GM18520 (cell line): ENCODE measurements around the gene SYCP1.
"Not testable (repeated sequence)": the region's sequence is repeated elsewhere in the genome, so short reads cannot be mapped to it uniquely, and the experiment has no call there.

Experiments used
- ATAC-seq: cut with Tn5 transposase; IDR thresholded peaks from one replicate; pipeline ENCODE4 v1.9.1; 2021; ENCODE audit not compliant: unreplicated experiment

Gene SYCP1

GRCh38 chr1:114854693-114855320, at the start of gene SYCP1:
Gene SYCP1 (plus strand): TSS chr1:114854863. CDS start chr1:114855465, 602 bp downstream.
- no peak for ATAC-seq

GRCh38 chr1:114819869-114820268, 34.8 kb upstream of the SYCP1 start:
- no peak for ATAC-seq

- no peak for ATAC-seq
Measured at GRCh38 chr1:114820392-114820791, 34.3 kb upstream of the SYCP1 start.

DNA sequence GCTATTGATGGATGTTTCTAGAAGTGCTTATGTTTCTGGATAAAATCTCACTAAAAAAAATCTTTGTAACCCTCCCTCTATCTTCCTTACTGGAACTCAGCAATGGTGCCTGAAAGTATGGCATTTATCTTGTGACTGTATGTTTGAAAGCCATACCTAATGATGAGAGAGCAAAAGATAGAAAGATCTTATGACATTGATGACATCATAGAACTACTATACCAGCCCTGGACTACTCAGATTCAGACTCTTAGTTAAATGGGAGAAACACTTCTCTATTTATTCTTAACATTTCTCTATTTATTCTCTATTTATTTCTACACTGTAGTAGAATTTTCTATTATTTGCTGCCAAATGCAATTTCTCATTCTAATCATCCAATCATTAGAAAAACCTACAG, 32.7 kb upstream of the SYCP1 start:
- no peak for ATAC-seq

DNA sequence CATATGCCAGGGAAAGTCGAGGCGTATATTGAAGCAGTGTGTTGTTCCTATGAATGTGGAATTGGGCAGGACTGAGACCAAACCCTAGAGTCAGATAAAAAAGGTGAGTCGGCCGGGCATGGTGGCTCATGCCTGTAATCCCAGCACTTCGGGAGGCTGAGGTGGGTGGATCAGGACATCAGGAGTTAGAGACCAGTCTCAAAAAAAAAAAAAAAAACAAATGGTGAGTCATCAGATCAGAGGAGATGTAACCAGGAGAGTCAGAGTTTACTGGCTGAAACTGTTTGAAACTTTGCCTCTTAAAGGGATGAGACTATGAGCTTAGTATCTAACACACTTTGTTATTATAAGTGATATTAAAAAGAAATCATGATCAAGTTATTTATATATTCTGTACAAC, 26.4 kb upstream of the SYCP1 start:
- ATAC-seq: no peak

DNA sequence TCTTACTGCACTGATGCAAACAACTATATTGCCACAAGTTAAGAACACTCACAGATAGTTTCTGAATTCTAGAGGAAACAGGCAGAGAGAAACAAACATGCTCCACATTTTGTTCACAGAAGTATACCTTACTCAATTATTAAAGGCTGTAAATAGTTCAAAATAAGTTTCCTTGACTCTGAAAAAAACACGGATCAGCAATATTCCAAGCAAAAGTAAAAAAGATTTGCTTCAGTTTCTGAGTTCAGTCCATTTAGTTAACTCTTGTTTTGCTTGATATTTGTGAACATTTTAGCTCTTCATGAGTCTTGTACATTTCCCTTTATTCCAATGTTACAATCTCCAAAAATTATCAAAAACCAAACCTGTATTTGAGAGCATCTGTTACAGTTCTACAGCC, 24.6 kb upstream of the SYCP1 start:
- ATAC-seq: not testable (repeated sequence)

DNA sequence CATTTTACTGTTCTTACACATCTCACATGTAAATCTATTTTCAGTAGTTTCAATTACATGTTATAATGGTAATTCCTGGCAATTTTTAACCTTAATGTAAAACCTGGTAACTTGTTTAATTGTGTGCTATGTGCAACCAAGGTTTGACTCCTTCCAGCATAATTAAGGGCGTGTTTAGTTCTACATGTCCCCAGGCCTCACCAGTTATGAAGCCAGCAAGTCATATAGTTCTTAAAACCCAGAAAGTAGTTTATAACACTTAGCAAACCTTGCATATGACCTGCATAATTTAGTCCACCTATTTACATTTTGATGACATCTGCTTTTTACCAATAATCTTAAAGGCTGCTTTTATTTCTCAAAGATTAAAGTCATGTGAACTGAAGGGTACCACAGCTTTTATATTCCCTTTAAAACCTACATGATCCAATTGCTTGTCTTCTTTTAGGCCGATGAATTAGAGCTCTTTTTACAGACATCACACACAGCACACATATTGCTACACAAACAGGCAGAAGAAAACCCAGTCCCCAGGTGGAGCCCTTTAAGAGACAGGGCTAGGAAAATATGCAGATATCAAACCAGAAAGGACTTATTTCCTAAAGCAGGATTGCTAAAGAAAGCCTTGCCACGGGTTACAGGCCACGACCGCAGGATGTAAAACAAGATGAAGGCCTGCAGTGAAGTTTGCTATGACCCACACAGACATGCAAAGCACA, 23.2 kb upstream of the SYCP1 start:
- no peak for ATAC-seq

- ATAC-seq: no peak
Measured at GRCh38 chr1:114832057-114832456, 22.6 kb upstream of the SYCP1 start.

GRCh38 chr1:114833421-114833820, 21.2 kb upstream of the SYCP1 start:
- no peak for ATAC-seq

DNA sequence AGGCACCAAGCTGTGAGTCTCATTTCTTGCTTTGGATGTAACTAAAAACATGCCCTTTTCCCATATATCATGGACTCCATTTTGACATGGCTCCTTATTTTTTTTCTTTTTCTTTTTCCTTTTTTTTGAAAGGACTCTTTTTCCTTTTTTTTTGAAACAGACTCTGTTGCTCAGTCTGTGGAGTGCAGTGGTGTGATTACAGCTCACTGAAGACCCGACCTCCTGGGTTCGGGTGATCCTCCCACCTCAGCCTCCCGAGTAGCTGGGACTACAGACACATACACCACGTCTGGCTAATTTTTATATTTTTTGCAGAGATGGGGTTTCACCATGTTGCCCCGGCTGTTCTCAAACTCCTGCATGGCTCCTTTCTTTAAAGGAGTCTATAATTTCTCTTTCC, 10.4 kb upstream of the SYCP1 start:
- ATAC-seq: no peak

GRCh38 chr1:114853584-114853983, 1.1 kb upstream of the SYCP1 start:
- no peak for ATAC-seq

DNA sequence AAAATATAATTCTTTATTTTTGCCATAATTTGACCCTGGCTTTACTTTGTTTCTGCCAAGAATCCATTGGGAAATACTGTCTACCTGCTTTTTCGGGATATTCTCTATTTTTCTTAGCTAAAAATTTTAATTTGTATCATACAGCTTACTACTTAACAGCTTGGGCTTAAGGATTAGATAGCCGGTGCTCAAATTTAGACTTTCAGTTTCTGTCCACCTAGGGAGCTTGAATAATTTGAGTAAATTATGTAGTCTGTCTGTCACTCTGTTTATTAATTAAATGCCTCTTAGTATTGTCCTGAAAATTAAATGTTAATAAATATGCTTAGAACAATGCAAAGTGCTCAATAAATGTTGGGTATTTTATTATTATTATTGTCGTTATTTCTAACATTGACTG, 6.7 kb downstream of the SYCP1 start:
- ATAC-seq: no peak

- ATAC-seq: no peak
Measured at GRCh38 chr1:114892194-114892918, 37.7 kb downstream of the SYCP1 start.

GRCh38 chr1:114896795-114897194, 42.1 kb downstream of the SYCP1 start:
- ATAC-seq: no peak

DNA sequence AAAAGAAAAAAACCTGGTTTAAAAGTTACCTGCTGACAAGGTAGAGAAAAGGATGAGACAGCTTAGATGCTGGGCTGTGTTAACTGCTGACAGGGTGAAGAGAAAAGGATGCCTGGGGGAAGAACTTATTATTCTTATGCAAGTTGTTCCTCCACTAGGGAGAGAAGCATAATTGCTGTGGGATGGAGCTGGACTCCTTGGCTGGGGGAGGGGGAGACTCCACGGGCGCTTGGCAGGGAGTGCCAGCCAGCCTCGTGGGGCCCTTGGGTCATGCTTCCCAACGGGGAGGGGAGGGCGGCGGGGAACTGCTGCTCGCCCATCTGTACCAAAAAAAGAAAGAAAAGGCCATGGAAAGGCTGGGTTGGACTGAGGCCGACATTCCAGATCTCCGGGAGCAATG, 47.2 kb downstream of the SYCP1 start:
- ATAC-seq: no peak

DNA sequence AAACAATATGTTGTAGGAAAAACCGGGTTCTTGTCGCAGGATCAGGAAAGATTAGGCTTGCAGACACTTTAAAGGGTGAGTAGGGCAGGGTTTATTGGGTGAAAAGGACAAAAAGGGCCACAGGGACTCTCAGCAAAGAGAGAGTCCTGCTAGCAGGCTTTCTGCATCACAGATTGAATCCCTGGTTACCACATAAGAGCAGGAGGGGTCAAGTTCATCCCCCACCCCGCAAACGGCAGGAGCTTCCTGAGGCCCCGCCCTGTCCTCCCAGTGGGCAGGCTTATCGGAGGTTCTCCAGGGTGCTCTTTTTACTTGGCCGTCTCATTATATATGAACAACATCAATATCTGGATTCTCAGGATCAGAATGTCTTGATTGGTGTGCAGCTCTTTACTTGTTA, 47.7 kb downstream of the SYCP1 start:
- no peak for ATAC-seq

- ATAC-seq: no peak
Measured at GRCh38 chr1:114903480-114903879, 48.8 kb downstream of the SYCP1 start.

DNA sequence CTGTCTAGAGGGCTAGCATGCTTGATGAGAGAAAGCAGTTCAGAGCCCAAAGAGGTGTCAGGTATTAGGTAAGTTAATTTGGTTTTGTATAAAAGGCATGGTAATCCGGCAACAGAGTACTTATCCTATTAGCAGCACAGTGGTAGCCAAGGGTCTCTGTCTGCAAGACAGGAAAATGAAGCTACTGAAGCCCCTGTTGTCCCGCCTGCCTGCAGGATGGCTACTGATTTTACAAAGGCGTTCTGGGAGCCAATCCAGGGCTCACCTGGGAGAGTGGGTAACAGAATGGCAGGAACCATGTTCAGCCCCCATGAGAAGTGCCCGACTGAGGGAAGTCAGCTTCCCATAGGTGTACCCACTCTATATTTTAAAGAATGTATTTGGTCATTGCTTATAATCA, 61.1 kb downstream of the SYCP1 start:
- not testable (repeated sequence) for ATAC-seq

DNA sequence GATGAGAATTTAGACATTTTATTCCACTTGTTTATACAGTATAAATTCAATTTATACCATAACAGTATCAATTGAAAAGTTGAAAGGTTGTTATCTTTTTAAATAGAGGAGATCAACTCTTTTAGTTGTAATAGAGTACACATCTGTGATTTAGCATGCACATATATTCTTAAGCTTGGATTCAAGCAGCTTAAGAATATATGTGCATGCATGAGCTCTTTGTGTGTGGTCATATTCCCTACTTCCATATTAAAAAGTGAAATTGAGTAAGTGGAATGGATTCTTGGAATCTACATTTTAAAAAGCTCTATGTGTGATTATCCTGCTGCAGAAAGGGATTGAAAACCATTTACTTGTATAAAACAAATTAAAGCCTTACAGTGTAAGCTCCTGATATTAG, 71.9 kb downstream of the SYCP1 start:
- no peak for ATAC-seq

GRCh38 chr1:114927401-114927800, 72.7 kb downstream of the SYCP1 start:
- ATAC-seq: no peak

DNA sequence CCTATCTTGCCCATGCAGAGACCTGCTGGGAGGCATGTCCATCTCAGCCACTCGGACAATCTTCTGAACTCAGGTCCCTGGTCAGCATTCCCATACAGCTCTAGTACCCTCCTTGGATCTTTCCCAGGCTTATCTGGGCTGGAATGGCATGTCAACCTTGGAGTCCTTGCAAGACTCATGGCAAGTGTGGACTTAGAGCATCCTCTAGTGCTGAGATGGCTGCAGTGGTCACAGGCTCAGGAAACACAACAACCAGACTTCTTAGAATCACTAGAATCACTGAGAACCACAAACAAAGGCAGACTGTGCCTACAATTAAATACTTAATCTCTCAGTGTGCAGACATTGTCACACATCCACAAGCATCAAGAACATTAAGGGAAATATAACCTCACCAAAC, 101.9 kb downstream of the SYCP1 start:
- ATAC-seq: no peak

DNA sequence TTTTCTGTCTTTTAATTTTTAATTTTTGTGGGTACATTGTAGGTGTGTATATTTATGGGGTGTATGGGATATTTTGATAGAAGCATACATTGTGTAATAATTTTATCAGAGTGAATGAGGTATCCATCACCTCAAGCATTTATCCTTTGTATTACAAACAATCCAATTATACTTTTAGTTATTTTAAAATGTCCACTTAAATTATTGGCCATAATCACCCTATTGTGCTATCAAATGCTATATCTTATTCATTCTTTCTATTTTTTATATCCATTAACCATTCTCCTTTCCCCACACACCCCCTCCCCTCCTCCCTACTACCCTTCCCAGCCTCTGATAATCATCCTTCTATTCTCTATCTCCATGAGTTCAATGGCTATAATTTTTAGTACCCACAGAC, 104.8 kb downstream of the SYCP1 start:
- no peak for ATAC-seq
